NT2/D1 (cell line): Measurements from ENCODE around the gene PARN.

ENCODE experiments used
- DNase-seq: peaks from one replicate; pipeline ENCODE4 v3.0.0-alpha.2; 2011; ENCODE audit warnings: low read depth, low spot score
- H3K27me3 ChIP-seq: 2 replicates; pipeline ENCODE4 v1.6.0; 2011; ENCODE audit warnings: mild to moderate bottlenecking; ENCODE audit not compliant: insufficient read length, insufficient read depth
- H3K36me3 ChIP-seq: 2 replicates; pipeline ENCODE4 v1.6.1; 2011; ENCODE audit warnings: mild to moderate bottlenecking, low read length, mixed read lengths; ENCODE audit not compliant: insufficient read depth, insufficient read length
- H3K4me1 ChIP-seq: 2 replicates; pipeline ENCODE4 v1.5.1; 2011; ENCODE audit not compliant: insufficient read depth, insufficient read length
- H3K4me3 ChIP-seq: 2 replicates; pipeline ENCODE4 v1.5.1; 2011; ENCODE audit warnings: low read depth; ENCODE audit not compliant: insufficient read length
- H3K9ac ChIP-seq: 2 replicates; pipeline ENCODE4 v1.6.0; 2011; ENCODE audit warnings: low read depth; ENCODE audit not compliant: insufficient read length
- H3K9me3 ChIP-seq: 2 replicates; pipeline ENCODE4 v1.5.1; 2011; ENCODE audit warnings: mild to moderate bottlenecking, low read length; ENCODE audit not compliant: insufficient read depth
- SUZ12 ChIP-seq: IDR thresholded peaks from 2 replicates; pipeline ENCODE4 v1.6.1; 2011; ENCODE audit not compliant: insufficient read length, insufficient read depth; ENCODE audit errors: extremely low read depth
- YY1 ChIP-seq: IDR thresholded peaks from 2 replicates; pipeline ENCODE4 v1.6.1; 2011; ENCODE audit not compliant: insufficient read length, insufficient read depth
- ZNF274 ChIP-seq: IDR thresholded peaks from 2 replicates; pipeline ENCODE4 v1.6.1; 2011; ENCODE audit warnings: mild to moderate bottlenecking, low read depth, low read length

The PARN gene

GRCh38 chr16:14667347-14668266 is 37.5 kb upstream of the PARN start:
- TF ChIP-seq ZNF274: no peak
- no peak for TF ChIP-seq SUZ12
- TF ChIP-seq YY1: no peak
- no peak for DNase-seq
- Histone ChIP-seq H3K36me3 (peaks cover 71% of the 10 kb centered on the region), H3K4me3 (no peak overlapping the region), H3K9ac (no peak overlapping the region), H3K4me1 (no peaks in the 10 kb centered on the region), H3K9me3 (no peaks in the 10 kb centered on the region), H3K27me3 (no peaks in the 10 kb centered on the region)

GRCh38 chr16:14658063-14658462 is 28.0 kb upstream of the PARN start:
- Histone ChIP-seq H3K4me1 (no peaks in the 10 kb centered on the region), H3K4me3 (no peak overlapping the region), H3K36me3 (peaks cover 77% of the 10 kb centered on the region), H3K27me3 (no peaks in the 10 kb centered on the region), H3K9me3 (no peaks in the 10 kb centered on the region), H3K9ac (no peak overlapping the region)
- DNase-seq: no peak
- TF ChIP-seq SUZ12 (no peak), ZNF274 (no peak), YY1 (no peak)

- no peak for DNase-seq
- TF ChIP-seq SUZ12 (no peak), YY1 (no peak), ZNF274 (no peak)
Observed at GRCh38 chr16:14652726-14653125, 22.7 kb upstream of the PARN start.

GRCh38 chr16:14650629-14651028 is 20.6 kb upstream of the PARN start:
- Histone ChIP-seq H3K4me3 (no peak overlapping the region), H3K9ac (no peak overlapping the region), H3K4me1 (no peaks in the 10 kb centered on the region), H3K9me3 (no peaks in the 10 kb centered on the region), H3K36me3 (peaks cover 92% of the 10 kb centered on the region), H3K27me3 (no peaks in the 10 kb centered on the region)
- TF ChIP-seq ZNF274 (no peak), YY1 (no peak), SUZ12 (no peak)
- DNase-seq: no peak

More at GRCh38 chr16:14652726-14653125, 22.7 kb upstream of the PARN start:
- Histone ChIP-seq H3K4me1 (no peaks in the 10 kb centered on the region), H3K9ac (no peak overlapping the region), H3K36me3 (peaks cover 92% of the 10 kb centered on the region), H3K27me3 (no peaks in the 10 kb centered on the region), H3K4me3 (no peak overlapping the region), H3K9me3 (no peaks in the 10 kb centered on the region)

GRCh38 chr16:14649816-14650215 is 19.8 kb upstream of the PARN start:
- Histone ChIP-seq H3K36me3 (peaks cover 92% of the 10 kb centered on the region), H3K27me3 (no peaks in the 10 kb centered on the region), H3K4me3 (no peak overlapping the region), H3K9me3 (no peaks in the 10 kb centered on the region), H3K4me1 (no peaks in the 10 kb centered on the region), H3K9ac (no peak overlapping the region)
- TF ChIP-seq SUZ12: no peak
- no peak for TF ChIP-seq YY1
- DNase-seq: no peak

GRCh38 chr16:14641926-14642325 is 11.9 kb upstream of the PARN start:
- peaks cover 82% of the 10 kb centered on the region for H3K36me3 ChIP-seq
- H3K4me1 ChIP-seq: no peaks in the 10 kb centered on the region
- no peak overlapping the region for H3K4me3 ChIP-seq
- H3K27me3 ChIP-seq: no peaks in the 10 kb centered on the region
- no peak for DNase-seq
- TF ChIP-seq YY1 (no peak), SUZ12 (no peak), ZNF274 (no peak)
- H3K9me3 ChIP-seq: no peaks in the 10 kb centered on the region
- no peak overlapping the region for H3K9ac ChIP-seq

GRCh38 chr16:14641206-14641605 is 11.1 kb upstream of the PARN start:
- Histone ChIP-seq H3K27me3 (no peaks in the 10 kb centered on the region), H3K36me3 (peaks cover 76% of the 10 kb centered on the region)

More at GRCh38 chr16:14641206-14641605, 11.1 kb upstream of the PARN start:
- TF ChIP-seq ZNF274 (no peak), SUZ12 (no peak), YY1 (no peak)
- Histone ChIP-seq H3K9me3 (no peaks in the 10 kb centered on the region), H3K4me1 (no peaks in the 10 kb centered on the region), H3K4me3 (no peak overlapping the region), H3K9ac (no peak overlapping the region)
- no peak for DNase-seq
